Mucosa of rectum (tissue), 2 donors: Measurements from ENCODE around the gene SYDE2.

Experiments used
- H3K27ac ChIP-seq, 2 donors: one replicate each; pipeline ENCODE4 v1.7.0; 2013; ENCODE audit warnings: inconsistent platforms in 2 of 2, low read depth in 2 of 2, low read length in 2 of 2
- H3K27me3 ChIP-seq, 2 donors: one replicate each; pipeline ENCODE4 v1.7.0; 2013; ENCODE audit warnings: low read length in 2 of 2; ENCODE audit not compliant: control insufficient read depth in 2 of 2, insufficient read depth in 2 of 2
- H3K36me3 ChIP-seq, 2 donors: one replicate each; pipeline ENCODE4 v1.7.0; 2013; ENCODE audit warnings: low read length in 2 of 2; ENCODE audit not compliant: control insufficient read depth in 2 of 2, insufficient read depth in 2 of 2
- H3K4me1 ChIP-seq, 2 donors: one replicate each; pipeline ENCODE4 v1.7.0; 2013; ENCODE audit warnings: low read length in 2 of 2, mild to moderate bottlenecking in 1 of 2; ENCODE audit not compliant: control insufficient read depth in 2 of 2, insufficient read depth in 2 of 2
- H3K4me3 ChIP-seq, 2 donors: one replicate each; pipeline ENCODE4 v1.7.0; 2013; ENCODE audit warnings: low read length in 2 of 2
- H3K9ac ChIP-seq, 2 donors: one replicate each; pipeline ENCODE4 v1.7.0; 2013; ENCODE audit warnings: low read length in 2 of 2, low read depth in 1 of 2, mild to moderate bottlenecking in 1 of 2
- H3K9me3 ChIP-seq, 2 donors: one replicate each; pipeline ENCODE4 v1.7.0; 2013; ENCODE audit warnings: low read length in 2 of 2; ENCODE audit not compliant: control insufficient read depth in 2 of 2
- donor health status: healthy.
- donor health status: Normal muscosa, but diverticular disease.

The SYDE2 gene

DNA sequence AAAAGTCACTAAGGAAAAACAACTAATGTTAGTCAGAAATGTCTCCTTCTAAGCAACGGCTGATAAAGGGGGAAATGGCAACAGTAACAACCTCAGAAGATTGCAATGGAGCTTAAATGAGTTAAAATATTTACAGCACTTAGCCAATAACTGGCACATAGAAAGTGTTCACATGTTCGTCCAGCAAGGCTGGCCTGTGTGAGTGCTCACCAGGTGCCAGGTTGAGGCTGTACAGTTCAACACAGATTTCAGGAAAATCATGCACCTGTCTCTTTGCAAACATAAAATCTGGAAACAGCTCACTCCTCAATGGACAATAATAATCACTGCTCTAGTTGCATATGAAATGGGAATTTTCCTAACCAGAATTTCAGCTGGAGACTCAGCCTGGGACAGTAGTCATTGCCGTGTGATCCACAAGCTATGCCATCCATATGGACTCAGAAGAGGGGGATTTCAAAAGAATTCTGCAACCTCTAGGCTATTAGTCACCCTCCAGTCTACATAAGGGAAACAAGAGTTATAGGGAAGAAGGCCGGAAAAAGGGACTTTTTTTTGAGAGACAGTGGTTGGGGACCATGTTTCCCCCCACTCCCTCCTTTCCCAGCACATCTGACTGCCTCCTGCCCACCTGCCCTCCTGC, 68.6 kb downstream of the SYDE2 start:
- Histone ChIP-seq H3K9me3 (no peaks in the 10 kb centered on the region), H3K36me3 (no peaks in the 10 kb centered on the region), H3K4me3 (no peak overlapping the region), H3K4me1 (peaks cover 10 to 24% of the 10 kb centered on the region in 2 donors), H3K27ac (no peak overlapping the region), H3K9ac (no peak overlapping the region), H3K27me3 (no peaks in the 10 kb centered on the region)

DNA sequence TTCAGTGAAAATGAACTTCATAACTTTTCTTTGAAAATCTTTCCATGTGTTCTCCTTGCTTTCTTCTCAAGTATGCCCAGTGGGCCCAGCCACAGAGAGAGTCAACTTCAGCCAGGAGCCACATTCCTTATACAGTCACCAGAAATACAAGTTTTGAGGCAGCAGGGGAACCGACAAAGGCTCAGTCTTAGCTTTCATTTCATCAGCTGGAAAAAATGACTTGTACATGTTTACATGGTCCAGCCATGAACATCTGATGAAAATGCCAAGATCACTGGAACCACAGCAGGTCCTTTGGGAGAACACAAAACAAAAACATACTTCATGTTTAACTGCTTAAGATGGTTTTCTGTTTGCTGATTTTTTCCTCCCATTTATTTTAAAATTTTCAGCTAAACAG, 72.5 kb downstream of the SYDE2 start:
- H3K27me3 ChIP-seq, result no peaks in the 10 kb centered on the region
- H3K9ac ChIP-seq, result no peak overlapping the region
- no peaks in the 10 kb centered on the region for H3K9me3 ChIP-seq
- H3K4me1 ChIP-seq, result no peaks in the 10 kb centered on the region
- no peaks in the 10 kb centered on the region for H3K36me3 ChIP-seq
- no peak overlapping the region for H3K27ac ChIP-seq
- no peak overlapping the region for H3K4me3 ChIP-seq

DNA sequence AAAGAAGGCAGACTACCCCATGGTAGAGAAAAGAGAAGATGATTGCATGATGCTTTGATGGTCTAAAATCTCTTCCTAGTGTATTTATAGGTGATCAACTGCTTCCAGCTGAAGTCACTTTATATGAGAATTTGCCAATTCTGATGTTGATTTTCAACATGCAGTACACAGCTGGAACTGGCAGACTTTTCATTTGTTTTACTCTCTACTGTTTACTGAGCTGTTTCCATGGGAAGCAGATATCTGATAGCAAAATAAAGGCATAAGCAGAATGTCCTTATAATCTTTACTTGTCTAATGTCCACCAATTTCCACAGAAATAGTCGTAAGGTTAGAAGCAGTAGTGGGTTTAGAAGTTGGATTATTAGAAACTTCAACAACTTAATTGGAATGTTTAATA, 74.9 kb downstream of the SYDE2 start:
- Histone ChIP-seq H3K27me3 (no peaks in the 10 kb centered on the region), H3K27ac (no peak overlapping the region), H3K4me1 (no peaks in the 10 kb centered on the region), H3K4me3 (no peak overlapping the region), H3K9me3 (no peaks in the 10 kb centered on the region), H3K36me3 (no peaks in the 10 kb centered on the region), H3K9ac (no peak overlapping the region)

DNA sequence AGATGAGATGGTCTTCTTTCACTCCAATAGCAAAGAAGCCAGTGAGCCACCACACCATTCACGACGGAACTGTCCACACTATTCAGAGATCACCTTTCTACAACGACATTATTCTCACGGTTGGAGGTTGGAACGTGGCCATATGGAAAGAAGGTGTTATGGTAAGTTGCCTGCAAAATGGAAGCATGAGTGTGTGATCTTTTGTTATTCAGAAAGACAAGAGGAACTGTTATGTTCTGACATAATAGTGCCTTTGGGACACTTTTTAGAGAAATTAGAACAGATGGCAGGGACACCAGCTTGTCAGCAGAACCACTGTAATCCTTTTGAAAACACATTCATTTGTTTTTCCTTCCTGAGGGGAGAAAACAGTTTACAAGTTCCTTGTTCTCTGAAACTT, 76.7 kb downstream of the SYDE2 start:
- Histone ChIP-seq H3K36me3 (no peaks in the 10 kb centered on the region), H3K9me3 (no peaks in the 10 kb centered on the region), H3K27ac (no peak overlapping the region), H3K4me3 (no peak overlapping the region), H3K27me3 (no peaks in the 10 kb centered on the region), H3K4me1 (no peaks in the 10 kb centered on the region), H3K9ac (no peak overlapping the region)

DNA sequence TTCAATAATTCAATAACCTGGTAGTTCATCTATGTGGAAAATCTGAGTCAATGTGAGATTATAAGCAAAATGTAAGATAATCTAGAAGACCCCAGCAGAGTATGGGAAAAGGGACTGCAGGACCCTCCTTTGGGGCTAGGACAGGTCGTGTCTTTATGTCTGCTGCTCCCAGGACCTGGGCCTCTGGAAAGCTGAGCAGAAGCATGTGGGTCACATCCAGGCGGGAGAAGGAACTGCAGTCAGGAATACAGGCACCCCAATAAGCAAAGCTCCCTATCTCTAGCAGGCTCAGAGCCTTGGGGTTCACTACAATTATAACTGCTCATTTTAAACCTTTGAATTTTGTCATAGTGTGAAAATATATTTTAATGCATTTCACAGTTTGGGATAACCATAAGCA, 78.6 kb downstream of the SYDE2 start:
- no peaks in the 10 kb centered on the region for H3K27me3 ChIP-seq
- no peaks in the 10 kb centered on the region for H3K9me3 ChIP-seq
- H3K9ac ChIP-seq, result no peak overlapping the region
- H3K4me1 ChIP-seq, result no peaks in the 10 kb centered on the region
- H3K36me3 ChIP-seq, result no peaks in the 10 kb centered on the region
- H3K4me3 ChIP-seq, result no peak overlapping the region
- H3K27ac ChIP-seq, result no peak overlapping the region

DNA sequence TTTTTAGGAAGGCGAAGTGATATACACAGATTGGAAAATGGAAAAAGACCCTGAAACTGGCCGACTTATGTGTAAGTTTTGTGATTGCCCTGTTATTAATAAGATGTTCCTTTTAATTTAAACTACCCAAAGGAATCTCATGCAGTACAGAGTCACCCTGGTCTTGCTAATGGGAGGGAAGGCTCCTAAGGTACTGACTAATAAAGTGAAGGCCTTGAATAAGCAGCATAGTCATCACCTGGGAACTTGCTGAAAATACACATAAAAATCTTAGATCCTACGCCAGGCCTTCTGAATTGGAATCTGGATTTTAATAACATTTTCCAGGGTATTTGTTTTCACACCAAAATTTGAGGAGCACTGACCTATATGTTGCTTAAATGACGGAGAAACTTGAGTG, 79.1 kb downstream of the SYDE2 start:
- no peak overlapping the region for H3K4me3 ChIP-seq
- H3K9me3 ChIP-seq, result no peaks in the 10 kb centered on the region
- H3K9ac ChIP-seq, result no peak overlapping the region
- H3K4me1 ChIP-seq, result no peaks in the 10 kb centered on the region
- H3K36me3 ChIP-seq, result no peaks in the 10 kb centered on the region
- no peak overlapping the region for H3K27ac ChIP-seq
- no peaks in the 10 kb centered on the region for H3K27me3 ChIP-seq

DNA sequence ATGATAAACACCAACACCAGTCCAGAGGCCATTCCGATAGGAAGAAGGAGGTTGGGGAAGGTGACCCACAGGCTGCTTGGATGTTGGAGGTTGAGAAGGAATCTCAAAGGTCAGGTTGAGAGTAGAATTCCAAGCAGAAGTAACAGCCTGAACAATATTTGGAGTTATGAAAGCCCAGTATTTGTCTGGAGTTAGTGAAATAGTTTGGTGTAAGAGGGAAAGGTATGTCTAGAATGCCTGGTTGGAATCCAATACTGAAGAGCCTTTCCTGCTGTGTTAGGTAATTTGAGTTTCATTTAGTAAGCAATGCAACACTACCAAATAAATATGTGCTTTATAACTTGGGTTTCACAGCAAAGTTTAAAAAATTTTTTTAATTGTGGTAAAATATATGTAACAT, 82.1 kb downstream of the SYDE2 start:
- H3K9ac ChIP-seq, result no peak overlapping the region
- H3K4me3 ChIP-seq, result no peak overlapping the region
- no peak overlapping the region for H3K27ac ChIP-seq
- no peaks in the 10 kb centered on the region for H3K4me1 ChIP-seq
- no peaks in the 10 kb centered on the region for H3K27me3 ChIP-seq
- no peaks in the 10 kb centered on the region for H3K9me3 ChIP-seq
- no peaks in the 10 kb centered on the region for H3K36me3 ChIP-seq

DNA sequence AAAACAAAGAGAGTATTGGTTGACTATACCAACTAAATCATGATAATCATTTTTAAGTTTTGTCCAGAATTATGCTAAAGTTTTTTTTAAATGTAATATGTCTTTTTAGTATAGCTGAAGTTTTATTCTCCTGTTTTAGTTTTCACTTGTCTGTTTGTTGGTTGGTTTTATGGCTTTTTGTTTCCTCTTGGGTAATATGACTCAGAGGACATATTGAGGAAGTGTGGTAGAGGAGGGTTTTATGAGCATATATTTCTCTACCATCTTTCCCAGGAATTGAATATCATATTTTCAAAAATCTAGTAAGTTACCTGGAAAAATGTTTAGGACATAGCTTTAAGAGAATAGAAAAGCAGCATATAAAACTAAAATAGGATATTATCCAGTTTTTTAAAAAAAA, 84.0 kb downstream of the SYDE2 start:
- H3K27ac ChIP-seq, result no peak overlapping the region
- H3K36me3 ChIP-seq, result no peaks in the 10 kb centered on the region
- no peak overlapping the region for H3K9ac ChIP-seq
- H3K9me3 ChIP-seq, result no peaks in the 10 kb centered on the region
- no peaks in the 10 kb centered on the region for H3K27me3 ChIP-seq
- H3K4me3 ChIP-seq, result no peak overlapping the region
- H3K4me1 ChIP-seq, result no peaks in the 10 kb centered on the region

DNA sequence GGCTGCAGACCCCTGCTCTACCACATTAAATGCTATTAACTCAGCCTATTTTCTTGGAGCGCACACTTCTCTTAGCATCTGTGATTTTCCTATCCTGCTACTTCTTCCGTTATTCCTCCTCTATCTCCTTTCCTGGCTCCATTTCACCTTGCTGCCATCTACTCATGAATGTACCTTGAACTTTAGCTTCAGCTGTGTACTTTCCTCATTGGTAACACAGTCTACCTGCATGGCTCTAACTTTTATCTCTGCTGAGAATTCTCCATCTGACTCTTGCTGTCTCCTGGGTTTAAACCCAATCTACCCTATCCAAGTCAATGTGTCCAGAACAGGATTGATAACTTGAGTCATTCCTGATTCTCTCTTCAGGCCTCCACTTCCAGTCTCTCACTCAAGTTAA, 84.9 kb downstream of the SYDE2 start:
- Histone ChIP-seq H3K27me3 (no peaks in the 10 kb centered on the region), H3K9me3 (no peaks in the 10 kb centered on the region), H3K4me1 (no peaks in the 10 kb centered on the region), H3K36me3 (no peaks in the 10 kb centered on the region), H3K27ac (no peak overlapping the region), H3K9ac (no peak overlapping the region), H3K4me3 (no peak overlapping the region)

DNA sequence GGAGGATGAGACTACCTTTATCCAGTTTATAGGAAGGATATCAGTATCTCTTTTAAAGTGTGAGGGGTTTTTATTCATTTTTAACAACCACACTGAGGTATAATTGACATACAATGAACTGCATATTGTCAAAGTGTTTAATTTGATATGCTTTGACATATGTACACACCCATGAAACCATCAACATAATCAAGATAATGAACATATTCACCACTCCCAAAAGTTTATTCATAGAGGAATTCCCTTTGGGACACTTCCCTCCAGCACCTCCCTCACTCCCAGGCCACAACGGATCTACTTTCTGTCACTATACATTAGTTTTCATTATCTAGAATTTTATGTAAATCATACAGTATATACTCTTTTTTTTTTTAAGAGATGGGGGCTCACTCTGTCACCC, 89.1 kb downstream of the SYDE2 start:
- H3K4me3 ChIP-seq, result no peak overlapping the region
- H3K36me3 ChIP-seq, result no peaks in the 10 kb centered on the region
- H3K27ac ChIP-seq, result no peak overlapping the region

DNA sequence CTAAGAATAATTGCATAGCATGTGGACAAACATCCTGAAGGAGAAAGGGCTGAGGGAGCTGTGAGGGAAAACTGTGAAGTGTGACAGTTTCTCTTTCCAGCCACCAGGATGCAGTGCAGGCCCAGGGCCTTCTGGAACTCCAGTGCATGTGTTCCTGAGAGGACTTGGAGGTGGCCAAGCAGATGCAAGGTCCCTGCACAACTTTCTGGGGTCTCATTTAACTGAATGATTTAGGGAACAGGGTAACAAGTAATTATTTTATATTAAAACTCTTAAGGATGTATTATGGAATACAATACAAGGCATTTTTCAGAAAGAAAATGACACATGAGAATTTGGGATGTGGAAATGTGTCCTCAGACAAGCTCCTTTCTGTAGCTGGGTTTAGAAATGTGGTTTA, 91.3 kb downstream of the SYDE2 start:
- no peak overlapping the region for H3K4me3 ChIP-seq

More for the DNA sequence above, 89.1 kb downstream of the SYDE2 start:
- H3K27me3 ChIP-seq, result no peaks in the 10 kb centered on the region
- no peaks in the 10 kb centered on the region for H3K4me1 ChIP-seq
- no peak overlapping the region for H3K9ac ChIP-seq
- H3K9me3 ChIP-seq, result no peaks in the 10 kb centered on the region

More for the DNA sequence above, 91.3 kb downstream of the SYDE2 start:
- no peaks in the 10 kb centered on the region for H3K36me3 ChIP-seq
- no peaks in the 10 kb centered on the region for H3K4me1 ChIP-seq
- no peak overlapping the region for H3K9ac ChIP-seq
- H3K27ac ChIP-seq, result no peak overlapping the region
- no peaks in the 10 kb centered on the region for H3K27me3 ChIP-seq
- no peaks in the 10 kb centered on the region for H3K9me3 ChIP-seq
